Epithelial cell of proximal tubule (primary cell): Measurements from ENCODE around the gene ITGAE. TPM values are rescaled to one million over a fixed set of nuclear protein-coding genes. Genes with fewer than 3 reads are reported as not detected.
A peak's percentile ranks its signal among the peaks of the same experiment; 100 is the strongest.

Experiments used
- DNase-seq: peaks from one replicate; pipeline ENCODE4 v3.0.0-alpha.2; 2011; ENCODE audit warnings: low read depth
- H3K4me3 ChIP-seq: 2 replicates; pipeline ENCODE4 v1.5.1; 2011; ENCODE audit warnings: low read depth, mild to moderate bottlenecking, low read length
- CTCF ChIP-seq: conservative IDR thresholded peaks from 2 replicates; pipeline ENCODE4 v1.5.1; 2012; ENCODE audit warnings: low read depth, mild to moderate bottlenecking, low read length
- total RNA-seq: library from RNA; depleted of rRNA; stranded (reverse); fragments of >200 nt; gene quantifications from 2 replicates; pipeline ENCODE4 v1.2.3, GENCODE V29; 2015

Gene ITGAE
- total RNA-seq, 1 donor from 2014 or later: 36.0 TPM

GRCh38 chr17:3669085-3669347 is 132.0 kb downstream of the ITGAE start:
- no peak for DNase-seq

DNA sequence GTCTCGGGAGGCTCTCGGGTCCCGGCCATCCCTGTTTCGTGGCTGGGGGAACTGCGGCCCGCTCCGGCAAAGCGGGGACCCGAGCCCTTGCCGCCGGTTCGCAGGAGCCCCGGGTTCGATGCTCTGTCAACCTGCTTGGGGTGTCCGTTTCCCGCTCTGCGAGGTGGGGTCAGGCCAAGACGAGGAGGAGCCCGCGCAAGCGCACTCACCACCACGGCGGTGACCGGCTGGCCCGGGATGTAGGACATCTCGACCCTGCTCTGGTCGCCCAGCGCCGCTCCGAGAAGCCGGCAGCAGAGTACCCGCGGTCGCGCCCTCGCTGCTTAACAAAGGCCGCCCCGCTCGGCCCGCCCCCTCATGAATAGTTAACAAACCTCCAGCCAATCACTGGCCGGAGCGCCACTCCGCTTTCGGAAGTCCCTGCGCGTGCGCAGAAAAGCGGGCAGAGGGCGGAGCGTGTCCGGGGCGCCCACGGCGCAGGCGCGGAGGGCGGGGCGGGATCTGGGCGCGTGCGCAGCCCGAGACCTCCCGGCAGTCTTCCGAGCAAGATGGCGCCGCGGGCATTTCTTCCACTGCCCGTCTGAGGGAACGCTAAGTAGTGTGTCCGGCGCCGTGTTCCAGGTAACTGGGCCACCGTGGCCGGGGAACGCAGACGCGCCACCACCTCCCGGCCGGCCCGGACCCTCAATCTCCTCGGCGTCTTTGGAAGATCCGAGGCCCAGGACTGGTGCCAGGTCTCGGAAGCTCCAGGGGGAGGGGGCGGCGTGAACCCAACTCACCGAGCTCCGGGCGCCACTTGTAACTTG is 132.5 kb downstream of the ITGAE start, which contains the start of the genes EMC6 and TAX1BP3:
EMC6 (plus strand) TSS at position 534 of the 806 bp plus-strand sequence. CDS start 335 bp downstream, outside the sequence.
TAX1BP3 (minus strand) TSS at position 300 of the 806 bp plus-strand sequence; CDS start at position 248, 52 bp downstream.
- H3K4me3 ChIP-seq: peak within 1 kb of the TSS; percentile 97
- TF ChIP-seq CTCF: no peak
- peak; percentile 52 for DNase-seq

More at GRCh38 chr17:3669085-3669347, 132.0 kb downstream of the ITGAE start:
- no peak for TF ChIP-seq CTCF
- H3K4me3 ChIP-seq: peak overlapping the region; percentile 97

- no peak for DNase-seq
- H3K4me3 ChIP-seq: peak overlapping the region; percentile 97
- TF ChIP-seq CTCF: peak; percentile 6
Measured at GRCh38 chr17:3667366-3668278, 133.4 kb downstream of the ITGAE start.

GRCh38 chr17:3666516-3666915 is 134.5 kb downstream of the ITGAE start:
- H3K4me3 ChIP-seq: peak overlapping the region; percentile 30

GRCh38 chr17:3665834-3666233 is 135.2 kb downstream of the ITGAE start:
- TF ChIP-seq CTCF: no peak
- no peak for DNase-seq
- no peak overlapping the region for H3K4me3 ChIP-seq

More at GRCh38 chr17:3666516-3666915, 134.5 kb downstream of the ITGAE start:
- no peak for DNase-seq
- no peak for TF ChIP-seq CTCF

Other genes with a start within 250 kb of the ITGAE start
- 0.36 and 0.46 TPM in 2 replicates for gene TRPV3, start 243.4 kb downstream of the ITGAE start, total RNA-seq
- gene TRPV1, start 191.8 kb downstream of the ITGAE start, total RNA-seq: 0.87 and 1.7 TPM in 2 replicates
- 18.1 and 23.5 TPM in 2 replicates for gene SHPK, start 164.9 kb downstream of the ITGAE start, total RNA-seq
- gene CTNS, start 164.4 kb downstream of the ITGAE start, total RNA-seq: 5.9 and 18.2 TPM in 2 replicates
- gene TAX1BP3, start 132.6 kb downstream of the ITGAE start, total RNA-seq: 426 and 444 TPM in 2 replicates
- 25.6 and 43.7 TPM in 2 replicates for gene EMC6, start 132.4 kb downstream of the ITGAE start, total RNA-seq
- gene P2RX5, start 105.0 kb downstream of the ITGAE start, total RNA-seq: 2.3 and 4.8 TPM in 2 replicates
- gene HASPIN, start 77.3 kb downstream of the ITGAE start, total RNA-seq: 12.3 and 15.4 TPM in 2 replicates
- gene NCBP3, start 45.1 kb upstream of the ITGAE start, total RNA-seq: 15.2 and 16.4 TPM in 2 replicates
- 5.9 and 7.1 TPM in 2 replicates for gene CAMKK1, start 91.9 kb upstream of the ITGAE start, total RNA-seq
- not detected in 2 replicates for gene P2RX1, start 115.3 kb upstream of the ITGAE start, total RNA-seq
- 0.36 and 2.4 TPM in 2 replicates for gene ATP2A3, start 163.2 kb upstream of the ITGAE start, total RNA-seq